ENCODE data around the gene GOLM1. TPM values are rescaled to one million over a fixed set of nuclear protein-coding genes. Genes with fewer than 3 reads are reported as not detected.

The GOLM1 gene
- total and polyA plus RNA-seq, 2 of the 8 experiments (the other 6 are each of a cell fraction or from before 2014, with no cell fraction given): 45.9 to 88.9 TPM

GRCh38 chr9:85995097-85995496, 104.3 kb downstream of the GOLM1 start:
- H3K27ac ChIP-seq (ENCODE audit: low read depth, low read length): no peak overlapping the region
- TF ChIP-seq RNF2 (IDR thresholded peaks at IDR 0.05; ENCODE audit: borderline replicate concordance, low read depth, low read length, missing control alignments, poor library complexity, severe bottlenecking) (no peak), HDAC2 (IDR thresholded peaks at IDR 0.05; ENCODE audit: borderline replicate concordance in 1 of 2, low read depth in 2 of 2, low read length in 2 of 2) (no peak), TAF7 (optimal IDR thresholded peaks at IDR 0.05; ENCODE audit: borderline replicate concordance, low read depth, low read length) (no peak), SIN3A (conservative IDR thresholded peaks at IDR 0.05 in 1 of 2, IDR thresholded peaks at IDR 0.05 in 1 of 2; ENCODE audit: low read depth in 1 of 2, low read length in 2 of 2) (no peak), KDM1A (IDR thresholded peaks at IDR 0.05; ENCODE audit: borderline replicate concordance, low read length) (no peak), GTF2F1 (IDR thresholded peaks at IDR 0.05; ENCODE audit: borderline replicate concordance, low read depth, low read length) (no peak), EGR1 (IDR thresholded peaks at IDR 0.05; ENCODE audit: borderline replicate concordance, low read depth, low read length) (no peak), KDM4A (IDR thresholded peaks at IDR 0.05; ENCODE audit: low read depth, low read length, severe bottlenecking) (no peak), BCL11A (IDR thresholded peaks at IDR 0.05; ENCODE audit: low read depth in 2 of 2, low read length in 2 of 2) (no peak), SIRT6 (IDR thresholded peaks at IDR 0.05; ENCODE audit: low read length) (no peak), CTBP2 (IDR thresholded peaks at IDR 0.05; ENCODE audit: borderline replicate concordance, insufficient read depth, insufficient read length, low read length) (no peak), CHD1 (IDR thresholded peaks at IDR 0.05; ENCODE audit: low read depth, low read length) (no peak), CEBPB (IDR thresholded peaks at IDR 0.05; ENCODE audit: low read depth, low read length) (no peak), EP300 (IDR thresholded peaks at IDR 0.05; ENCODE audit: borderline replicate concordance in 1 of 2, low read depth in 2 of 2, low read length in 2 of 2) (no peak)

More at GRCh38 chr9:85995097-85995496, 104.3 kb downstream of the GOLM1 start:
- Histone ChIP-seq H2BK20ac (ENCODE audit: low read length) (no peak overlapping the region), H3K23ac (ENCODE audit: insufficient read length) (no peak overlapping the region), H4K91ac (replicated peaks; ENCODE audit: insufficient read length, low read length) (no peak overlapping the region), H3K9ac (replicated peaks in 1 of 4; ENCODE audit: extremely low read depth in 1 of 4, low read depth in 3 of 4, low read length in 3 of 4) (no peak overlapping the region), H3K79me2 (ENCODE audit: control insufficient read depth in 1 of 2, insufficient read depth in 2 of 2, low read length in 2 of 2) (peaks cover 0 to 3% of the 10 kb centered on the region in 2 experiments; a peak in 1 of 4 replicates), H3K4ac (replicated peaks; ENCODE audit: insufficient read length, low read depth, low read length) (no peak overlapping the region), H3K18ac (ENCODE audit: extremely low read depth, low read length) (no peak overlapping the region), H2AFZ (ENCODE audit: low read length) (no peak overlapping the region), H3K4me3 (ENCODE audit: extremely low read depth in 1 of 4, insufficient read depth in 2 of 4, low read depth in 3 of 4, low read length in 4 of 4) (no peak overlapping the region), H2BK120ac (replicated peaks; ENCODE audit: low read depth, low read length) (no peak overlapping the region), H3K4me1 (replicated peaks in 1 of 4; ENCODE audit: control insufficient read depth in 3 of 4, insufficient read depth in 4 of 4, low read length in 3 of 4) (no peaks in the 10 kb centered on the region), H2AK5ac (ENCODE audit: low read depth, low read length) (no peak overlapping the region), H2BK15ac (ENCODE audit: low read length) (no peak overlapping the region), H2BK5ac (ENCODE audit: low read depth, low read length) (no peak overlapping the region), H3K27me3 (replicated peaks in 1 of 4; ENCODE audit: control insufficient read depth in 3 of 4, extremely low read depth in 1 of 4, insufficient read depth in 3 of 4, low read length in 3 of 4) (no peaks in the 10 kb centered on the region), H4K8ac (ENCODE audit: extremely low read depth, insufficient read depth, low read length) (no peak overlapping the region), H4K20me1 (replicated peaks in 1 of 2; ENCODE audit: control insufficient read depth in 1 of 2, insufficient read depth in 2 of 2, low read length in 2 of 2) (no peaks in the 10 kb centered on the region), H3K36me3 (ENCODE audit: control insufficient read depth in 2 of 4, insufficient read depth in 4 of 4, low read length in 3 of 4) (peaks cover 0 to 16% (median 3%) of the 10 kb centered on the region in 4 experiments; a peak in 5 of 8 replicates), H3K79me1 (ENCODE audit: low read depth, low read length) (0 out of 2 replicates have a peak, but pooled peaks cover 2% of the 10 kb centered on the region), H3K56ac (replicated peaks; ENCODE audit: insufficient read length, low read depth, low read length) (no peak overlapping the region), H3K9me3 (ENCODE audit: insufficient read depth in 2 of 2, low read depth in 1 of 2, low read length in 1 of 2) (no peaks in the 10 kb centered on the region), H3K4me2 (ENCODE audit: insufficient read depth in 1 of 2, low read depth in 2 of 2, low read length in 2 of 2) (no peak overlapping the region), H2BK12ac (ENCODE audit: low read depth, low read length) (no peak overlapping the region), H3K14ac (ENCODE audit: insufficient read length) (no peak overlapping the region), H4K5ac (ENCODE audit: insufficient read length, low read depth, low read length) (no peak overlapping the region), H3K23me2 (ENCODE audit: low read depth, low read length) (no peaks in the 10 kb centered on the region; the same call in 1 of the 2 replicates)
- CTCF ChIA-PET (ENCODE audit: partially characterized antibody): no interaction called here
- DNase-seq (ENCODE audit: low read depth in 1 of 2, low spot score in 2 of 2) (no peak), FAIRE-seq (no peak)
- POLR2A ChIA-PET (ENCODE audit: partially characterized antibody): no interaction called here
